GM19455 (cell line): Measurements from ENCODE around the gene SH3BP2.

Experiments
- ATAC-seq: cut with Tn5 transposase; IDR thresholded peaks from one replicate; pipeline ENCODE4 v1.9.1; 2021; ENCODE audit not compliant: unreplicated experiment

The SH3BP2 gene

DNA sequence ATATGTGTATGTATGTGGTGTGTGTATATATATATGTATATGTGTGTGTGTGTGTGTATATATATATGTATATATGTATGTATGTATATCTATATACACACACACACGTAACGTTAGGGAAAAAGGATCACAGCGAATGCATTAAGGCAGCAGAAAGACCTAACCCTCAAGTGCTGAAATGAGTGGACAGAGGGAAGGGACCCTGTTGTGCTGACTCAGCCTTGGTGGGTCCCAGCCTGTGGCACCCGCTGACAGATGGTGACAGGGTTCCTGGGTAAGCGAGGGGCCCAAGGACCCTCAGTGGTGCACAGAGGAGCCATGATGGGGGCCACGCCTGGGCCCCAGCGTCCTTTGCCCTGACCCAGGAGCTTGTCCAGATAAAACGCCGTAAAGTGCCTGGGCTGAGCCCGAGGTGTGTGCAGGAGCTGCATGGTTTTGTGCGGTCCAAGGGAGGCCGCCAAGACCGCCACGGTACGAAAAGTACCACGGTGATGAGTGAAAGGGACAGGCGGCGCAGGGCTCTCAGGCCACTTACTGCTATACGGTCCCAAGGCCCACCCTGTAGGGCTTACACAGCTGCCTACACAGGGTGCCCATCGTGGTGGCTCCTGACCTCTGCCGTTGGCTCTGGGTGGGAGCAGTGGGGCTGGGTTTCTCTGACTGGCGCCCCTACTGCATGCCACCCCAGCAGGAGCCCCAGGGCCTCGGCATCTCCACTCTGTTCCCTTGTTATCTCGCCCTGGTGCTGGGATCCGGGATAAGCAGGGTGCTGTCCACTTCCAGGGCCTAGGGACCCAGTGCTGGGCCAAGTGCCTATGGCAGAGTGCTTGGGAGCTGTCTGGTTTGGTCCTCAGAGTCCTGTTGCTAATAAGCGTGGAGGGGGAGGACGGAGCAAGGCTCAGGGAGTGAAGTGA, 10.0 kb downstream of the SH3BP2 start:
- no peak for ATAC-seq

DNA sequence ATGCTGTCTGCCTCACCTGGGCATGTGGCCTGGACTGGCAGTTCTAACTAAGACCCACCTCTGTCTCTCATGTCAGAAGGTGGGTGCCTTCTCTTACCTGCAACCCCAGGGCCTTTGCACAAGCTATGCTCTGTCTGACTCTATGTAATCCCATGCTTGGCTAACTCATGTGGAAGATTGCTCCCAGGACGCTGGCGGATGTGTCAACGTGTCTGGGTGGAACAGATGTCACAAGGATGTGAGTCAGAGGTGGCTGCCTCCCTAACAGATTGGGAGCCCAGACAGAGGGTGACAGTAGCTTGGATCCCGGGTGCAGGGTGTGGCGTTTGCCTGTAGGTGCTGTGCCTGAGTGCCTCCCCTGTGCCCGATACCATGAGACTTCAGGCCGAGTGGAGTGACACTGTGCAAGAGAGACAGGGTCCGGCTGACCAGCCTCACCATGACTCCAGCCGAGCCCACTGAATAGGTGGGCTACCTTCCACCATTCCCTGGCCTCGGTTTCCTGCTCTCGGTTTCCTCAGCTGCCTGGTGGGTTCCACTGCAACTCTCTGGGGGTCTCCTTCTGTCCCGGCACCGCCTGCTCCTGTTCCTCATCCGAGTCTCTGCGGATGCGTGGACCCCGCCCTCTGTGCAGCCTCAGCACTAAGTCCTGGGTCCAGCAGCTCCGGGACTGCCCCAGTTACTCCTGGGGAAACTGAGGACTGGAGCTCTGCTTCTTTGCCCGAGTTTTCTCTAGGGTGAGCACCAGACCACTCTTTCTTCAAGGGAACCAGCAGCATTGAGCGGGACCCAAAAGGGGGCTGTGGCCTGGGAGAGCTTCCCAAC, 11.0 kb downstream of the SH3BP2 start:
- no peak for ATAC-seq

GRCh38 chr4:2804449-2804972, 11.6 kb downstream of the SH3BP2 start:
- no peak for ATAC-seq

DNA sequence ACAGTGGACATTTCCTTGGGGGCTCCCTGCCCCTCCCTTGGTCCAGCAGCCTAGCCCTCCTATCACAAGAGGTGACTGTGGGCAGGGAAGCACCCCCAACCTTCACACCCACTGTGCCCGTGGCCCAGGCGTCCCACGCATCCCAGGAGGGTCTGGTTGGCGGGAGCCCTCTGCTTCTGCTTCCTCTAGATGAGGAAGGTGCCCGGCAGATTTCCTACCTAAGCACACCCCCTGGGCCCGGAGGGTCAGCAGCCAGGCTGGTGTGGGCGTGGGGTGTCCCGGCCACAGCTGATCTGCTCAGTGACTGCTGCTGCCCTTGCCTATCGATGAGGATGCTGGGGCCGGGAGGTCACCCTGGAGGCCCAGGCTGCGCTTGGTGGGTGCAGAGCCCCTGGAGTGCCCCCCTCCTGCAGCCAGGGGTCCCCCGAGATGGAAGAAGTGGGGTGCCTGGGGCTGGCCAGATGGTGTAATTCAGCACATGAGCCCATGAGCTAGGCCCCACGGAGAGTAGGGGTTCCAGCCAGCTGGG, 12.2 kb downstream of the SH3BP2 start:
- no peak for ATAC-seq

GRCh38 chr4:2805712-2806389, 13.0 kb downstream of the SH3BP2 start:
- no peak for ATAC-seq

DNA sequence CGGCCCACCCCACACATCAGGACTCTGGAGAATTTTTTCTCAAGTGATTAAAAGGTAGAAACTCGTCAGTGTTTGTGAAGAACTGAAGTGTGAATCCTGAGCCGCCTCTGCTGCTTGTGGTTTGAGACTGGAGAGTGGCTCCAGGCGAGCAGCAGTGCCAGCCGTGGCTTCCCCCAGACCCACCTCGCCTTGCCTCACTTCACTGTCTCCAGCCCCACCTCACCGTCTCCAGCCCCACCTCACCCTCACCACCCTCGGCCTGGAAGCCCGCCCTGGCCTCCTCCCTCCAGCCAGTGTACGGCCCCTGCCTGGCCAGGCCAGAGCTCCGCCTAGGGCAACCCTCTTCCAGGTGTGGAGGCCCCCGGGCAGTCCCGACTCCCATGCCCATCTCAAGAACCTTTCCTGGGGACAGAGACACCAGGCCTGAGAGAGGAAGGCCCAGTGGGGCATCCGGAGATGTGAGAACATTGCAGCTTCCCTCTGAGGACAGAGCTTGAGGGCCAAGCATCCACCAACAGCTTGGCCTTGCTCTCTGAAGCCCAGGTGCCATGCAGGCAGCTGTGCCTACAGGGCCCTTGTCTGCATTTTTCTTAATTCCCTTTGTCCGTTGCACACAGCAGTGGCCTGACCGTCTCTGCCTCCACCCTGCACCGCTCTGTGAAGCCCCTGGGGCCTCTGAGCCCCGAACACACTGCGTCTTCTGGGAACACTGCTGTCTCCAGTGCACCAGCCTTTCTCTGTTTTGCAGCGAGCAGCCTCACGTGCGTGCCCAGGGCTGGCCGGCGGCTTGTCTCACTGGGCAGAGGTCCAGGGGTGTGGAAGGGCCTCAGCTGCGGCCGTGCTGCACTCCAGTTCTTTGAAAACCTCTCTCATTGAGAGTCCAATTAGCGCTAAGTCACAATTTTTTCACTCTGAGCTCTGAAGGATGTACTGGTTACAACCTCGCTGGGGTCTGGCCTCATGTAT, 13.8 kb downstream of the SH3BP2 start:
- no peak for ATAC-seq

DNA sequence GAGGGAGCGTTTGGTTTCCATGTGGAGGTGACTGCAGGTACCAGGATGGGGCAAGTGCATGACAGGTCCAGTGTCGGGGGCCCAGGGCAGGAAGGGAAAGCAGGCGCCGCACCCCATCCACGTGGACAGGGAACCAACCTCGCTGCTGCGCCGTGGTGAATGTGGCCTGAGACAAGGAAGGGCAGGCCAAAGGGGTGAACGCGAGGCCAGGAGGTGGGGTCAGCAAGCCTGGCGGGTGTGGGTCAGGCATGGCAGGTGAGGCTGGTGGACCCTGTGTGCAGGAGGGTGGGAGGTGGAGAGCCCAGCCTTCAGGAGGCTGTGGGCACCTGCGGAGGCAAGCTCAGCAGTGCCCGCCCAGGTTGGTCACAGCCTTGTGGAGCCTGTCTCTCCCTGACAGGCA, 14.7 kb downstream of the SH3BP2 start:
- no peak for ATAC-seq

- no peak for ATAC-seq
These were observed 15.1 kb downstream of the SH3BP2 start for GRCh38 chr4:2808001-2808400.

- no peak for ATAC-seq
These were observed 16.8 kb downstream of the SH3BP2 start for GRCh38 chr4:2809610-2810180.

DNA sequence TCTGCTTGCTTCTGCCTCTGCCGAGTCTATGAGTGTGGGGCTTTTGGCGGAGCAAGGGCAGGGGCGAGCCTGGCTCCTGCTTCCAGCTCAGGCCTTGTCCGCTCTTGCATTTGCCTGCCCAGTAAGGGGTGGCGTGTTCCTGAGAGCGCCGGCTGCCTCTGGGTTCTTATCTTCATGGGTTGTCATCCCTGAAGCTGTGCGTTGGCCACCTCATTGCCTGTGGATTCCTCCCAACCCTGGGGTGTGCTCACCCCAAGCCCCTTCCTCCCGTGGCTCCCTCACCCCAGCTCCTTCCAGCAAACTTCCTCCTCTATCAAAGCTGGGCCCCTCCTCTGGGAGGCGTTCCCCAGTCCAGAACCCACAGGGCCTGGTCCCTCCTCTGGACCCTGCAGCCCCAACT, 17.5 kb downstream of the SH3BP2 start:
- ATAC-seq: no peak

DNA sequence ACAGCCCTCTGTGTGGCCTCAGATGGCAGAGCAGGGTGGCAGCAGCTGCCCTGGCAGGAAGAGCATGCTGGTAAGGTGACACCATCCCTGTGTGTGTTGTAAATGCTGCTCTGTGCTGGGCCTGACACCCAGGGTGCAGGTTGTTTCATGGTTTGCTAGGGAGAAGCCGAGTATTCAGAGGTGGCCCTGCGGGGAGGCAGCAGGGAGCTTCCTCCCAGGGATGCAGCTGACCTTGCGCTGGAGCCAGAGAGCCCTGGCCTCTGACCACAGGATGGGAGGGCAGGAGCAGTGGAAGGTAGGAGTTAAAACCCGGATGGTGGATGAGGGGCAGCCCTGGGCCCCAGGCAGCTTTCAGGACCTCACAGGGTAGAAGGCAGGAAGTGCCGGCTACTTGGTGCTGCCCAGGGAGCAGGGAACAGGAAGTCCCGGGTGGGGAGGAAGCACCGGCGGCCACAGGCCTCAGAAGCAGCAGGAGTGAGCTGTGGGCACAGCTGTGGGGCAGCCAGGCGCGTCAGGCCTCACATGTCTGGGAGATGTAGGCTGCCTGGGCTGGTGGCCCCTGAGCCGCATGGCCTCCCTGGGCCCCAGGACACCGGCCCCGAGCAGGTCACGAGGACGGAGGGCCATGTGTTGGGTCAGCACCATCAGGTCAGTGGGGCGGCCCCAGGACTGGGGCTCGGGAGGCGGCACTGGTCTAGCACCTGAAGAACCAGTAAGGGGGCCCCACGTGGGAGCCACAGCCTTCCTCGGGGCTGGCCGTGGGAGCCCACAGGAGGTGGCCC, 19.1 kb downstream of the SH3BP2 start:
- ATAC-seq: peak; percentile 70

- peak; percentile 16 for ATAC-seq
These were observed 19.9 kb downstream of the SH3BP2 start for GRCh38 chr4:2812612-2813354.

DNA sequence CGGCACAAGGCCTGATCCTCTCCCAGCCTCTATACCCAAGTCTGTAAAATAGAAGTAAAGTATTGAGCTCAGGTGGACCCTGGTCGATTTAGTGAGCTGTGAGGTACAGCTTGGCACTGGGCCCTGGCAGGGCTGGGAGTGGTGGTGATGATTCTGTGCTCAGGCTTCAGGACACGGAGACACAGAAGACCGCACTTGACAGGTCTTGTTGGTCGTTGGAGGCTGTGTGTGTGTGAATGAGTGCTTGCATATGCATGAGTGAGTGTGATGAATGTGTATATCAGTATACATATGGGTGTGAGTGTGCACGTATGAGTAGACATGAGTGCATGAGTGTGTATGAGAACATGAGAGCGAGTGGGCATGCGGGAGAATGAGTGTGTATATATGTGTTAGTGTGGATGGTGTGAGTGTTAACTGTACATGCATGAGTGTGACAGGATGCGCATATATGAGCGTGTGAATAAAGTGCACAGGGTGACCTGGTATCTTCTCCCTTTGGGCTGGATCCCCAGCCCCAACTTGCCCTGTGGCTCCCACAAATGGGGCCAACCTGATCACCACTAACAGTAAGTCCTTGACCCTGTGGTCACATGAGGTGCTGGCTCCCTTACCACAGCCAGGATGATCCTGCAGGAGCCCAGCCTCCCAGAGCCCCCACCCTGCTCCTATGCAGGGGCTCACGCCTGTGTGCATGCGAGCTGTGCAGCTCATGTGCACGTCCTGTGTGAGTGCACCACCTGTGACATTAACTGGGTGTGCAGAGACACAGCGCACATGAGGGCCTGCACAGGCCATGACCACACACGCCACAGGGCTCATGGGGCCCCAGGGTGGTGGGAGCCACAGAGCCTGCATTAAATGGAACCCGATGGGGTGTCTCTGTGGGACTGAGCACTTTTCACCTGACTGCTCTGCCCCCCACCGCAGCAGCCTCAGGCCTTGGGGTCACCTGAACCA, 20.8 kb downstream of the SH3BP2 start:
- no peak for ATAC-seq

DNA sequence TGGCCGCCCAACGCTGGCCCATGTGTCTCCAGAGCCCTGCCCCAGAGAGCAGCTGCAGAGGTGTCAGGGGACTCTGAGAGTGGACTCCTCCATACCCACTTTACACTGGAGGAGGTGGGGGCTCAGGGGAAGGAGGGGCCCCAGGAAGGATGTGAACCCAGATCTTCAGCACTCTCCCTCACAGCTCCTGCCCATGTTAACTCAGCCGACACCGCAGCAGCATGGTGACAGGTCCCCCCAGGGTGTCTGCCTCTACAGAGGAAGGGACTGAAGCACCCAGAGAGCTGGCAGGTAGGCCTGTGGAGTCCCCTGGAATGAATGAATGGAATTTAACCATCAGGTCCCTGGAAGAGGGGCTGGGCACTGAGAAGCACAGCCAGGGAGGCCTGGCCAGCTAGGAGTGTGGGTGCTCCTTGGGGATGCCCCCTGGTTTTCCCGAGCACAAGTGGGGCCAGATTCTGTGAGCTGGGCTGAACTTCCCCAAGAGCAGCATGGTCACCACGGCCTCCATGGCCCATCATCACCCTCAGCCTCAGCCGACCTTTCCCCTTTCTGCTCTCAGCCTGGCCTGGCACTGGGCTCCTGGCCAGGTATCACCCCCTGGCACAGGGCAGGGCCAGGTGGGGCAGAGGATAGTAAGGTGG, 21.9 kb downstream of the SH3BP2 start:
- ATAC-seq: no peak

GRCh38 chr4:2816401-2816954, 23.6 kb downstream of the SH3BP2 start:
- ATAC-seq: no peak

DNA sequence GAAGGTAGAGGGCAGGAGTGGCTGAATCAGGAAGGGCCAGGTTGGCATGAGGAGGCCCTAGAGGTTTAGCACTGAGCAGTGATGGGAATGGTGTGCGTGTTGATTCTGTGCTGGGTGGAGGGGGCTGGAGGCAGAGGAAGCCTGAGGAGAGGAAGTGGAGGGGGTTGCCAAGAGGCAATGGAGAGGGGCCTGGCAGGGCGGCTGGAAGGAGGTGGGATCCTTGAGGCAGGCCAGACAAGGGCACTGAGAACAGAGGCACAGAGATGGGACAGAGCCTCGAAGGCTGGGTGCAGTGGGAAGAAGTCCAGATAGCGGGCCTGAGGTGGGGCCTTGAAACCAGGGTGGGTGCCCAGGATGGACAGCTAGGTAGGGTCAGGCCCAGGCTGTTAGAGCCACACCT, 24.3 kb downstream of the SH3BP2 start:
- ATAC-seq: no peak
